GM19025 (cell line): ENCODE data around the gene IL1RL1.
"Not testable (repeated sequence)": the region's sequence is repeated elsewhere in the genome, so short reads cannot be mapped to it uniquely, and the experiment has no call there.

Experiments
- ATAC-seq: cut with Tn5 transposase; IDR thresholded peaks from one replicate; pipeline ENCODE4 v1.9.1; 2021; ENCODE audit warnings: mild to moderate bottlenecking, low read depth, moderate library complexity; ENCODE audit not compliant: unreplicated experiment

The IL1RL1 gene

DNA sequence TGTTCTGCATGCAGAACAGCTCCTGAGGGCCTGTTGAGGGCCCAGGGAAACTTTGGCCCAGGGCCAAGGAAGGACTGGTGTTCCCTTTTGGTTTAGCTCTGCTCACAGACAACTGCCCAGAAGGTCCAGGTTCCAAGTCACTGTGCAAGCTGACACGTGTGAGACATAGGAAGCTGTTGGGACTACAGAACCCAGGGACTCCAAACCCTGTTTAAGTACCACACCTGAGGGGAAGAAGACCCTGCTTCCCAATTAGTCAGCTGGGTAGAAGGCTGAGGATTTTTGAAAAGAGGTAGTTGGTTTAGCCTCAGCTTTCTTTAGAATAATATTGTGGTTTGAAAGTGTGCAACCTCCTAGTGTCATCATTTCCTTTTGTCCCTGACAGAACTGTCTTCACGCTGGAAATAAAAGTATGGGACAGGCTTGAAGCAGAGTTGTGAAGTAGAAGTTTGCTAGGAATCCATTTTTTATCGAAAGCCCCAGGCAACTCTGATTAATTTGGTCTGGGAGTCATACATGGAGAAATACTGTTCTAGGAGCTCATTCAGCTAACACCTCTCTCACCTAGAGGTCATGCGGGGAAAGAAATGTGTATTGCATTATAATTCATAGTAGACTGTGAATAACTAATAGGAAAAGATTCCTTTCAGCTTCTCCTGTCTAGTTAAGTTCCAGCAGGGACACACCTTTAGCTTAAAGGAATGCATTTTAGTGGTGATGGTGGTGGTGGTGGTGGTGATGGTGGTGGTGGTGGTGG is 19.9 kb upstream of the IL1RL1 start:
- no peak for ATAC-seq

DNA sequence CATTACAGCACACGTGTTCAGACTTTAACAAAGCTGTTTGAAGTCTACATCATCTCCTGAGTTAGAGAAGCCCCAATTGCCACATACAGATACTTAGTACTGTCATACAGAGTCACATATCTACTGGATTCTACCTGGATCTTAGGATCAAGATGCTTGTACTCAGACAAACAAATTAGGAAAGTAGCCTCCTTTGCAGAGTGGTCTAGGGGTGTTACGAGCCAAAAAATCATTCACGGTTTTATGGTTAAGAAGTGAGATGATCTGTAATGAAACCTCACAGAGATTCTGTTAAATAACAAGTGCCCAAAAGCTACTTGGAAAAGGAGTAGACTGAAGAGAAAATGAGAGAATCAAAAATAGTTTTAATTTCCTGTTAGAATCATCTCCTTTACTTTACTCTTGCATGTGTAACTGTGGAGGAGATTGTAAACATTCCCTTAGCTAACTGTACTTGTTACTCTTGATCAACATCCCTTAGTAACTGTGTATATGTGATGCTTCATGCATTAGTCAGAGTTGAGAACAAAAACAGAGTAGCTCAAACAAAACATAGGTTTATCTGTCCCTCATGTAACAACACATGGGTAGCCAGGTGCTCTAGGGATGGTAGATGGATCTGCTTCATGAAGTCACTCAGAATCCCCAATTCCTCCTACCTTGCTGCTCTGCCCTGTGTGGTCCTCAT is 16.4 kb upstream of the IL1RL1 start:
- ATAC-seq = no peak

DNA sequence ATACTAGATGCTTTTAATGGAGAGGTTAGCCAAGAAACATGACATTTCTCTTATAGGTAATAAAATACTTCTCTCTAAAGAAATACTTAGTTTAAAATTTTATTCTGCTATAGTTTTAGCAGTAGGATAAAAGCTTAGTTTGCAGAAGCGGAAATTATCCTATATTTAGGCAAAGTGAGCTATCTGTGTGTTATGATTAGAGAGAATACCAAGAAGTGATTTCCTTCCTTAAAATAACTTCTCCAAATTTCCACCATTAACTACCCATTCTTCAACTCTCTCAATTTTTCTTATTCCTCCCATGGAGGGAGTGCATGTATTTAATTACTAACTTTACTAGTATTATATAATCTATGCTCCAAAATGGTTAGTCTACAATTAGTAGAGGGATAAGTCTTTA is 15.8 kb upstream of the IL1RL1 start:
- no peak for ATAC-seq

DNA sequence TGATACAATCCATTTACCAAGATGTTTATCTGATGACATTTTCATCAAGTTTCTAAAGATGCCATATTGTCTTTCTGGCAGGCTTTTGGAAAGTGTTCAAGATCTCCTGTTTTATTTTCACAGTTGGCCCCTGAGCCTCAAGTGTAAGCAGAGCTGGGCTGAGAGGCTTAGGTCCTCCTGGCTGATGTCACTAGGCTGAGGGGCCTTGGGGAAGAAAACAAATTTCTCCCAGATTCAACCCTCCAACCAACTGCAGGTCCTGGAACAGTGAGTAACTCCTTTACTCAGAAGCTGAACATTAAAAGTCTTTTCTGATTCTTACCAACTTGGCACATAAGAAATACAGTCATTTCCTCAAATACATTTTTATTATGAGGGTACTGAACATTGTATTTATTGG is 14.9 kb upstream of the IL1RL1 start:
- no peak for ATAC-seq

DNA sequence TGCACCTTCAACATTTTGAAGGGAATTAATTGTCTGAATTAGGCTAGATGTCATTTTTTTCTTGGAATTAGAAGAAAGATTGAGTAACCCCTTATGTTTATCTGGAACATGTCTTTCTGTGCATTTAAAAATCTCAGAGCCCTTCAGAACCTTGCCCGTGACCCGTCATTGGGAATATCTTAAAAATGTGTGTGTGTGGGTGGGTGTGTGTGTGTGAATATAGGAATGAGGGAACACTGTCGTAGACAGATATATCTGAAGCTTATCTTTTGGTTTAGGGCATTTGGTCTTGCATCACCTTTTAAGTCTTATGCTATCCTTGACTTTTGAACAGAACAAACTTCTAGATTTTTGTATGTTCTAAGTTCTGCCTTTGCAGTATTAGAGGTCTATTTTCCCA is 13.5 kb upstream of the IL1RL1 start:
- no peak for ATAC-seq

DNA sequence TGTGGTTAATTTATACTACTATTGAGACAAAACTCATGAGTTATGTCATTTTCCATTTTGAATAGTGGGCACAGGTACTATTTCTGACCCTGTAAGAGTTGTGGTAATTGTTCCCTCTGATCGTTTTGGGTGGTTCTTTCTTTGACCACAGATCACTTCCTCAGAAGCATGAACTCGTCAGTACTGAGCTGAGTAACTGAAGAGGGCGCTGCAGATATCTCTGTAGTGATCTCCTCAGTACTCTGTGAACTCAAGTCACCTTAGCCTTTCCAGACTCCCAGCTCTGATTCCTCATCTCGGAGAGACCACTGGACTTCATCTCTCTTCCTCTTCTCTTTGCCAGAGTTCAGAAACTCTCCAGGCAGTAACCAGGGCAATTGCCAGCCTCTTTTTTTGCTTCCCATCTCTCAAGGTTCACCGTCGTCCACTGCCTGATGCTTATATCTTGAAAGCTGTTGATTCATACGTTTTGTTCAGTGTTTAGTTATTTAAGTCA is 9.4 kb upstream of the IL1RL1 start:
- ATAC-seq = no peak

DNA sequence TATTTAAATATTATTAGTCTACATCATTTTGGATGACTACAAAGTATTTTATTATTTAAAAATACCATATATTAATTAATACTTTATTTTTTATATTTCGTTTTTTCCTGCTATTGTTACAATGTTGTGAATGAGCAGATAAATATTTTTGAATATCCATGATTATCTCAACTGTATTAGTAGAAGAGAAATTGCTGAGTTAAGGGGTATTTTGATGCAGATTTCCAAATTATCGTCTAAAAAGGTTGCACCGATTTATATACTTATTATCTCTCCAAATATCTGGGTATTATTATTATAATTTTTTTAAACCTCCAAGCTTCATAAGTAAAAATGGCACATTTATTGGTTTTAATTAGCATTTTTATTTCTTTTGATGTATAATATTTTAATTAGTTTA is 8.9 kb upstream of the IL1RL1 start:
- ATAC-seq = no peak

DNA sequence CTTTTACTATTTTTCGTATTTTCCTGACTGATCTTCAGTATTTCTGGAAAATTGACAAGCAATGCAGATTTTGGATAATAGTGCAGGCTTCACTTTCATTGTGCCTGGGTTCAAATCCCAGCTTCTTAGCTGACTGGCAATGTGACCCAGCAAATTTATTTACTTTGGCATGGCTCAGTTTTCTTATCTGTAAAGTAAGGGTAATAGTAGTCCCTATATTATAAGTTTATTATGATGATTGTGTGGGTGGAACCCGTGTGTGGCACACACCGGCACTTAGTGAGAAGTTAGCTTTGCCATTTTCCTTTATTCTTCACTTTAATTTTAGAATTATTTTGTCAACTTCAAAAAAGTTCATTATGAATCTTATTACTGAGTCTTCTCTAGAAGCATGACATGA is 7.8 kb upstream of the IL1RL1 start:
- ATAC-seq = no peak

DNA sequence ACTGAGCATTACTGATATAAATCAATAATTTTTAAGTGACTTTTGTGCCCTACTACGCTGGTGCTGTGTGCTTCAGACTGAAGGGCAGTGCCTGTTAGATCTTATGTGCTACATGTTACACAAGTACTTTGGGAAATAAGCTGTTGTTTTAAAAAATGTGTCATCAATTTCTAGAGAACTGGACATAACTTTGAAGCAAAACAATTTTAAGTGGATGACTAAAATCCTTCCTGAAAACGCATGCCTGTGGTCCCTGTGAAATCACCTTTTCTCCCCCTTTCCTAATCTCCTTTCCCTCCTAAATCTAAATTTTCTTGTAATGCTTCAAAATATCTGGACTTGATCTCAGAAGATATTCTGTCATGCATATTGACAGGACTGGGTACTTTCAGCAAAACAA is 7.1 kb upstream of the IL1RL1 start:
- ATAC-seq = no peak

DNA sequence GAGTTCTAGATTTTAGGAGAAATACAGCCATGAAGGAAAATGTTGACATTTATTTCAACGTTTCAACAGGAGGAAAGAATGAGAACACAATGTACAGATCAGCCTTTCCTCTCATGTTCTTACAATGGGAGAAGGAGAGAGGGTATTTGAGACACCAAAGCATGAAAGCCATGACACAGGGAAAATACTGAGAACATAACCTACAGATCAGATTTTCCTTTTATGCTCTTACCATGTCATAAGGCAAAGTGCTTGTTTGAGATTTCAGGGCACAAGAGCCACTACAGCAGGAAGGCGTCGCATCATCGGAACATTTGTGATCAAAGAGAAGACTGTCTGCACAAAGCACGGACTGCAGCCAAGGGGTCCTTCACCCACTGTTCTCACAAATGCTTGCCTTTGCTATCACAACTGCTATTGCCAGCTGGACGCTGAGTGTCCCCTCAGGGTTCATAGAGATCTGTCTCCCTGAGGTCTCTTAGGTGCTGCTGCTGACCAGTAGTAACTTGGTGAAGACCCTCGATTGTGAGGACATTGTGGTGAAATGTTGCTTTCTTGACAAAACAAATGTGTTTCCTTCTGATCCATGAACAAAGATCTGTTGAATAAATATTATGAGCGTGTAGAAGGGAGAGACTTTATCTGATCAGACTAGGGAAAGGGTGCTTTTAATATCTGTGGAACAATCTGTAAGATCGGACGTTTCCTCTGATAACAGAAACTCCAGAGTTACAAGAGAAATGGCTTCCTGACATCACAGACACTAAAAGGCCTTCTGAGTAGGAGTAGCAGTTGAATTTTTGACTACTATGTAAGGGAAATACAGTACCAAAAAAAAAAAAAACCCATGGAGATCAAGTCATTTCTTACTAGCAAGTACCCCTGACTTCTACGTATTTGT is 6.4 kb upstream of the IL1RL1 start:
- no peak for ATAC-seq

DNA sequence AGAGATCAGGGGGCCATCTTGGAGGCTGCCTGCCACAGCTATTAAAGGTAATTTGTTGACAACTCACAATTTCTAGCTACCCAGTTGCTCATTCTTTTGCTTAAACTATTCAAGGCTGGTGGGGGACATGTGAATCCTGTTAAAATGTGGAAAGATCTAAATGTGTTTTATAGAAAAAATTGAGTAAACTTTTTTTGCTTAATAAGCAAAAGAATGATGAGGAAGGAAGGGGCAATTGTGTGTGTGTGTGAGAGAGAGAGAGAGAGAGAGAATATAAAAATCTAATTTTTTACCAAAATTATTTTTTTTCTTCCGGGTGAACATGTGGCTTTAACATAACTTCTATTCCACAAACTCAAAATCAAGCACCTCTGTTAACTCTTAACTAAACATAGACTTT is 5.2 kb upstream of the IL1RL1 start:
- ATAC-seq = no peak

DNA sequence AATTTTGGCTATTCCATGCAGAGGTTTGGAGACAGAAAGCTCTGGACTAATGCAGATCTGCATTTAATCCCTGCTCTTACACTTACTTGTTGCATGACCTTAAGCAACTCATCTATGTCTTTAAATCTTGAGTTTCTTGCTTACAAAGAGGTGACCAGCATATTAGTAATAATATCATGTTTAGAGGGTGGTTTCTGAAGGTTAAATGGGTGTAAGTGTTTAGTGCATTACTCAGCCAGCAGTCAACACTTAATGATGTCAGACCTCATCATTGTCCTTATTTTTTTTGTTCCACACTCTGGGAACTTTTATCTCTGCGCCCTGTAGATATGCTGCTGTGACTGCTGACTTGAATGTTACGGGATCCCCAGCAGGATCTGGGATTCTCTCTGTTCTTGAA is 1.7 kb downstream of the IL1RL1 start:
- no peak for ATAC-seq

DNA sequence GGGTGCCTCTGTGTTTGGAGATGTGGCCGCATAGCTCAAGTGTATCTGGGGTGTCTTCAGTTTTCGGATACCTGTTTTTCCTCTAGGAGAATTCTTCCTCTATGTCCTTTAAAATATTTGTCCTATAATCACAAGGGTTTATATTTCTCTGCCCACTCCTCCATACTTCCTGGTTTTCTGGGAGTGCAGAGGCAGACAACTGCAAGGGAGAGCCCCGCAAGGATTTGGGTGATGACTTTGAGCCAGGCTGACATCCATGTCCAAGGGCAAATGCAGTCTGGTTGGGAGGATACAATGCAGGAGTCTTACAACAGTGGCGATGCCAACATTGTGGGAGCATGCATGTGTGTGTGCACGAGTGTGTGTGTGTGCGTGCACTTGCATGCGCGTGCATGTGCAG is 2.1 kb downstream of the IL1RL1 start:
- ATAC-seq = no peak

DNA sequence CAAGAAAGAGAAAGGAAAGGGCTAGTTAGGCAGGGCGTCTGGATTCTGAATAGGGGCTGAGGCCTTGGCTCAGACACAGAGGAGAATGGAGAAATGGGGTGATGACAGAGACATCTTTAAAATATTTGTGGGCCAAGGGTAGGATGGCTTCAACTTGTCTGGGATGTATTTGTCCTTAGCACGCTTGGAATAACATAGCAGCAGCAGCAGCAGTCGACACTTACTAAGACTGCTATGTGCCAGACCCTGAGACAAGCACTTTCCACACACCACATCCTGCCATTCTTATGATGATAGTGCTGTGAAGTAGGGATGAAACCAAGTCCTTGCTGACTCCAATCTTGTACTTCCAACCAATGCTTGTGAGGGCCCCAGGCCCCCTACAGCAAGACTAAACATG is 2.6 kb downstream of the IL1RL1 start:
- ATAC-seq = no peak

DNA sequence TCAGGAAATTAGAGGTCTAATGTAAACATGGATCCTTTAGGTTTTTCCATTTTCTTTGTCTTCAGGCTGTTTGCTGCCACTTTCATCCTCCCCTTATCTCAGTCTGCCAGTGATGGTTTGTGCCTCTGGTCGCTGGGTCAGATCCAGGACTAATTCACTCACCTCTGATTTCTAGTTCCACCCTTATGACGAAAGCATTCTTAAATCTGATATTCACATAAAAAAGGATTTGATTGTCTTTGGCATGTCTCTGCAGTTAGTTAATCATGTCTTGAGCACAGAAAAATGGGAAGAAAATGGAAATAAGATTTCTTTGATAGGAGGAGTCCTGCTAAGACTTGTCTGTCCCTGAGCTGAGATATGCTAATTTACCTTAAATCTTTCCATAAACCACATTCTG is 4.6 kb downstream of the IL1RL1 start:
- ATAC-seq = no peak

DNA sequence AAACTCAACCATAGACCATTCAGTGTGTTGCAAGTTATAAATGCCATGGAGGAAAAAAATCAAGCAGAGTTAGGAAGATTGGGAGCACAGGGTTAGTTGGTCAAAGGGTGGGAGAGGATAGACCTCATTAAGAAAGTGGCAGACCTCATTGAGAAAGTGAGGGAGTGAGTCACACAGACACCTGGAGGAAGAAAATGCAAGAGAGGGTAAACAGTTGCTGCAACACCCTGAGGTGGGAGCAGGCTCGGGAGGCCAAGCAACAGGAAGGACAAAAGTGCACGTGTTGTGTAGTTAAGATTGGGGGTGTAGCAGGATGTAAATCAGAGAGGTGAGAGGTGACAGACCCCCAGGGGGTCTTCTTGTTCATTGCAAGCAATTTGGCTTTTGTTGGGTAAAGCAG is 6.4 kb downstream of the IL1RL1 start:
- ATAC-seq = no peak

DNA sequence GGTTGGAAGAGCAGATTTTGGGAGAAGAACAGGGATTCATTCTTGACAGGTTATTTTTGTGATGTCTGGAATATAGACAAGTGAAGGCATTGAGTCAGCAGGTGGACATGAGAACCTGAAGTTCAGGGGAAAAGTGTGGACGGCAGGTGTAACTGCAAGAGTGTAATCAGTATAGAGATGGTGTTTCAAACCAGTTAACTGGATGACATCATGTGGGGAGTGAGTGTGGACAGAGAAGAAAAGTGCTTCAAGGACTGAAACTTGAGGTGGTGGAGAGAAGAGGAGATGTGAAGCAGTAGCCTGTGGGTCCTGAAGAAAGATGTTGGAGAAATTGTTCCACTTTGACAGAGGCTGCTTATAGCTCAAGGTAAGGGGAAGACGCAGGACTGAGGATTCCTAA is 7.1 kb downstream of the IL1RL1 start:
- no peak for ATAC-seq

DNA sequence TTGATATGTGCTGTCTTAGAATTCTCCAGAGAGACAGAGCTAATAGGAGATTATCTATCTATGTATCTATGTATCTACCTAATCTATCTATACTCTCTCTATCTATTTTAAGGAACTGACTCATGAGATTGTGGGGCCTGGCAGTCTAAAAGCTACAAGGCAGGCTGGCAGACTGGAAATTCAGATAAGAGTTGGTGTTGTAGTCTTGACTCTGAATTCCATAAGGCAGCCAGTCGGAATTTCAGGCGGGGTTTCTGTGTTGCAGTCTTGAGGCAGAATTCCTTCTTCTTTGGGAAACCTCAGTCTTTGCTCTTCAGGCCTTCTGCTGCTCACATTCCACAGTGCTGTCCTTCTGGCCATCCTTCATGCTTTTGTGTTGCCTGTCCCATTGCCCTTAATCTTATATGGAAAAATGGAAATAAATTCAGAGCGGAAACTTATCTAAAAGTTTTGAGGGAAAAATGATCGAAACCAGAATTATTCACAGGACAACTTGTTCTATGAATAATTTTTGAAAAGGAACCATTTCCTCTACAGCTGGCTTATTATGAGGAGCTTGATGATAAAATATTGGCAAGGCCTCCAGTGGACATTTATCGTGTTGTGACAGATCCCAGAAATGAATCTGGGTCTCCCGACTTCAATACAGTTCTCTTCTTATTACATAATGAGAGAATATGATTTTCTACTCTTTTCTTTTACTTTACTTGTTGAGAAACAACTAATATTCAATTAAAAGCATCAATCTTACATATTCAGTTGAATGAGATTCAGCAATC is 10.8 kb downstream of the IL1RL1 start:
- ATAC-seq = no peak

DNA sequence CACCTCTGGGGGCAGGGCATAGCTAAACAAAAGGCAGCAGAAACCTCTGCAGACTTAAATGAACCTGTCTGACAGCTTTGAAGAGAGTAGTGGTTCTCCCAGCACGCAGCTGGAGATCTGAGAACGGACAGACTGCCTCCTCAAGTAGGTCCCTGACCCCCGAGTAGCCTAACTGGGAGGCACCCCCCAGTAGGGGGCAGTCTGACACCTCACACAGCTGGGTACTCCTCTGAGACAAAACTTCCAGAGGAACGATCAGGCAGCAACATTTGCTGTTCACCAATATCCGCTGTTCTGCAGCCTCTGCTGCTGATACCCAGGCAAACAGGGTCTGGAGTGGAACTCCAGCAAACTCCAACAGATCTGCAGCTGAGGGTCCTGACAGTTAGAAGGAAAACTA is 13.6 kb downstream of the IL1RL1 start:
- not testable (repeated sequence) for ATAC-seq

DNA sequence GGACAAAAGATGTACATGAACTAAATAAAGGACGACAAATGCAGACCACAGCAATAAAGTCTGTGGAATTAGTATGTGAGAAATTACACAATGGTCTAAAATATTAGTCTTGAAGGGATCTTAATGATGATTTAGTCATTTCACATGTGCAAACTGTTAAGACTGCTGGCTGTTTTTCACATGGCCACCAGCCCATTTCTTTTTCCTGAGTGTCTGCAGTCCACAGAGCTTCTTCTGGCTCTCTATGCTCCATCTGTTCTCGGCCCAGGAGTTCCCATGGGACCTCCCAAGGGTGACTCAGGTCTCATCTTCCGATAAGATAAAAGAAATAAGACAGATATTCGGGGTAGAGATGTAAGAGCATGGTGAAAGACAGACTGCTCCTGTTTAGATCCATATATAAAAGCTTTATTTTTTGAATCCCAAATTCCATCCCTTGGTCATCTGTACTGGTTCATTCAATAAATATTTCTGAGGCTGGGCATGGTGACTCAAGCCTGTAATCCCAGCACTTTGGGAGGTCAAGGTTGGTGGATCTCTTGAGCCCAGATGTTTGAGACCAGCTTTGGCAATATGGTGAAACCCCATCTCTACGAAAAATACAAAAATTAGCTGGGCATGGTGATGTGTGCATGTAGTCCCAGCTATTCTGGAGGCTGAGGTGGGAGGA is 20.1 kb downstream of the IL1RL1 start:
- ATAC-seq = no peak
